Colonic mucosa (tissue), 4 donors: ENCODE data around the gene HTR7. TPM values are rescaled to one million over a fixed set of nuclear protein-coding genes. Genes with fewer than 3 reads are reported as not detected.

Experiments
- DNase-seq: peaks from one replicate; pipeline ENCODE4 v3.0.0-alpha.2; 2020
- H3K27ac ChIP-seq: fragments of 200-600 bp; one replicate; pipeline ENCODE4 v1.8.0; 2021
- H3K27me3 ChIP-seq: fragments of 200-600 bp; one replicate; pipeline ENCODE4 v1.8.0; 2021
- H3K36me3 ChIP-seq: fragments of 200-600 bp; one replicate; pipeline ENCODE4 v1.8.0; 2021
- H3K4me1 ChIP-seq: fragments of 200-600 bp; one replicate; pipeline ENCODE4 v1.8.0; 2021; ENCODE audit warnings: mild to moderate bottlenecking
- H3K4me3 ChIP-seq: fragments of 200-600 bp; one replicate; pipeline ENCODE4 v1.8.0; 2021
- H3K9ac ChIP-seq, 2 donors: one replicate each; pipeline ENCODE4 v1.7.0; 2013; ENCODE audit warnings: control low read depth in 2 of 2, low read depth in 2 of 2, low read length in 2 of 2
- H3K9me3 ChIP-seq: fragments of 200-600 bp; one replicate; pipeline ENCODE4 v1.8.0; 2021
- intact Hi-C: fragments of 100-400 bp; cut with DNase I; formaldehyde crosslinking; loops from one replicate; pipeline ENCODE4 v1.14.1; 2022
- total RNA-seq, 2 donors: library from RNA; stranded (reverse); fragmentation: NEBNext Ultra II Directional in 1 of 2; extraction: Animal tissue kit (Norgen Biotek cat#: 25700) in 1 of 2; gene quantifications; one replicate each; pipeline ENCODE4 v1.2.1, GENCODE V29; 2021
- TF ChIP-seq, protein P1 (sequence below): fragments of 200-600 bp; IDR thresholded peaks from one replicate; pipeline ENCODE4 v1.8.0; 2022; ENCODE audit warnings: antibody characterized with exemption, mild to moderate bottlenecking
- donor health status: healthy.
- donor health status: DM: no; HTN: no; CAD: no.
- donor health status: DM: no; HTN: no; CAD: no.

The HTR7 gene
- total RNA-seq, 2 donors from 2014 or later, result 0.07 to 0.29 TPM

DNA sequence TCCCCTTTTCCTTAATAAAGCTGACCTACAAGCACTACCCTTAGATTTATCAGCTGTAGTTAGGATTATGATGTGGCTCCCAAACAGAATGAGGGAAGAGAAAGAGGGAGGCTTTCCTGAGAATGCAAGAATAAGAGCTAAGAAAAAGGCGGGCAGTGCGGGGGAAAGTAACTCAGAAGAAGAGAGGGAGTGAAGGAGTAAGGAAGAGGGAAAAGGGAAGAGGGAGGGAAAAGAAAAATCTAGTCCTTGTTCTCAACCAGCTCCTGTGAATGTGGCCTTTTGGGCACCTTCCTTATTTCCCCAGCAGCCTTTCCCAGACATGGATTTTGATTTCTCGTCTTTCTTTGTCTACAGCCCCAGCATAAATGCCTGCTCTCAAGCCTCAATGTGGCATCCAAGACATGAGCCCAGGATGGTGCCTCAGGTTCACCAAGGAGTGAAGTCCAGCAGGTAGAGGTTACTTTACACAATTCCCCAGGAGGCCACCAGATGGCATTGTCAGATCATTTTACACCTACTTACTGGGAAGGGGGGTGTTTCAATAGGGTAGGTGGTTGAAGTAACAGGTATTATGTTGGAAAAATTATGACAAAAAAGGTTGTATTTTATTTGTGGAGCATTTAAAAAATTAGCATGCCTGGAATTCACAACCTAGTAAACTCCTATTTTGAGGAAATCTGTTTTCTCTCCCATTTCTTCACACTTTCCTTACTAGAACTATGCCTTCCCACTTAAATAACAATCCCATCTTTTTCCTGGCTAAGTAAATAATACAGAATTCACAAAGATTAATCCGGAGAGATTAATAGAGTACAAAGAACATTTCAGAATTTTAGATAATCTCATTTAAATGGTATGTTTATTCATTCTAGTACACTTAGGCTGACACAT, 106.5 kb downstream of the HTR7 start:
- H3K4me3 ChIP-seq, result no peak overlapping the region
- H3K27ac ChIP-seq, result no peak overlapping the region
- no peak overlapping the region for H3K9ac ChIP-seq
- intact Hi-C loops, result loop anchor here (5.0 kb wide), 1 partner anchor 111 kb away; no protein-coding TSS in a partner anchor
- TF ChIP-seq, protein P1, sequence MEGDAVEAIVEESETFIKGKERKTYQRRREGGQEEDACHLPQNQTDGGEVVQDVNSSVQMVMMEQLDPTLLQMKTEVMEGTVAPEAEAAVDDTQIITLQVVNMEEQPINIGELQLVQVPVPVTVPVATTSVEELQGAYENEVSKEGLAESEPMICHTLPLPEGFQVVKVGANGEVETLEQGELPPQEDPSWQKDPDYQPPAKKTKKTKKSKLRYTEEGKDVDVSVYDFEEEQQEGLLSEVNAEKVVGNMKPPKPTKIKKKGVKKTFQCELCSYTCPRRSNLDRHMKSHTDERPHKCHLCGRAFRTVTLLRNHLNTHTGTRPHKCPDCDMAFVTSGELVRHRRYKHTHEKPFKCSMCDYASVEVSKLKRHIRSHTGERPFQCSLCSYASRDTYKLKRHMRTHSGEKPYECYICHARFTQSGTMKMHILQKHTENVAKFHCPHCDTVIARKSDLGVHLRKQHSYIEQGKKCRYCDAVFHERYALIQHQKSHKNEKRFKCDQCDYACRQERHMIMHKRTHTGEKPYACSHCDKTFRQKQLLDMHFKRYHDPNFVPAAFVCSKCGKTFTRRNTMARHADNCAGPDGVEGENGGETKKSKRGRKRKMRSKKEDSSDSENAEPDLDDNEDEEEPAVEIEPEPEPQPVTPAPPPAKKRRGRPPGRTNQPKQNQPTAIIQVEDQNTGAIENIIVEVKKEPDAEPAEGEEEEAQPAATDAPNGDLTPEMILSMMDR, result peak; percentile 56
- no peaks in the 10 kb centered on the region for H3K9me3 ChIP-seq
- H3K36me3 ChIP-seq, result no peaks in the 10 kb centered on the region
- peak; percentile 32 for DNase-seq
- H3K27me3 ChIP-seq, result no peaks in the 10 kb centered on the region
- no peaks in the 10 kb centered on the region for H3K4me1 ChIP-seq

DNA sequence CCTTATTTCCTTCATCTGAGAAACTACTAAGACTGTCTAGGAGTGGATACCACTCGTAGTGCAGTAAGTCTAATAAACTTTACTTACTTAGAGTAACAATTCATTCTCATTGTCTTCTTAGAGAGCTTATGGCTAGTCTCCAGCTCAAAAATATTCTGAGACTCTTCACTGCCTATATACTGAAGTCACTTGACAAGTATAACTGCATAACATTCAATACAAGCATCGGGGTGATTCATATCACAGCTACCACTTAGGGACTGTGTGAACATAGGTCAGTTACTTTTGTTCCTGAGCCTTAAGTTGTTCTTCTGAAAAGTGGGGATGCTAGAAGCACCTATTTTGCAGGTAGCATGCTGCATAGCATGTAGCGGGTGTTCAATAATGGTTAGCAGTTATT, 111.0 kb downstream of the HTR7 start:
- DNase-seq, result no peak
- TF ChIP-seq, protein P1, result no peak
- Histone ChIP-seq H3K36me3 (no peaks in the 10 kb centered on the region), H3K4me1 (no peaks in the 10 kb centered on the region), H3K9ac (no peak overlapping the region), H3K27me3 (no peaks in the 10 kb centered on the region), H3K27ac (no peak overlapping the region), H3K4me3 (no peak overlapping the region), H3K9me3 (no peaks in the 10 kb centered on the region)
- intact Hi-C loops, result no loop called here

DNA sequence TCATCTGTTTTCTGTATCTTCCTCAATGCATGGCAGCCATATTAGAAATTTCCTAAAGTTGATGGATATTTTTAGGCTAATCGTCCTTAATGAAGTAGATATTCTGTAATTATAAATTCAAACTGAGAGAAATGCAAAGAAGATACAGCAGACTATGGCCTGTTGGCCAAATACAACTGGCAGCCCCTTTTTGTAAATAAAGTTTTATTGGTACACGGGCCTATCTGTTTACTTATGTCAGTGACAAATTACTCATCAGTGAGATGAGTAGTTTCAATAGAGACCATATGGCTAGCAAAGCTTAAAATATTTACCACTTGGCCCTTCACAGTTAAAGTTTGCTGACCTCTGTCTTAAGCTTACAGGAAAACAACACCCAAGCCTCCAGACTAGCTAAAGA, 112.3 kb downstream of the HTR7 start:
- TF ChIP-seq, protein P1, result no peak
- intact Hi-C loops, result no loop called here
- Histone ChIP-seq H3K36me3 (no peaks in the 10 kb centered on the region), H3K4me1 (no peaks in the 10 kb centered on the region), H3K27me3 (no peaks in the 10 kb centered on the region), H3K9ac (no peak overlapping the region), H3K9me3 (no peaks in the 10 kb centered on the region), H3K27ac (no peak overlapping the region), H3K4me3 (no peak overlapping the region)
- DNase-seq, result no peak

DNA sequence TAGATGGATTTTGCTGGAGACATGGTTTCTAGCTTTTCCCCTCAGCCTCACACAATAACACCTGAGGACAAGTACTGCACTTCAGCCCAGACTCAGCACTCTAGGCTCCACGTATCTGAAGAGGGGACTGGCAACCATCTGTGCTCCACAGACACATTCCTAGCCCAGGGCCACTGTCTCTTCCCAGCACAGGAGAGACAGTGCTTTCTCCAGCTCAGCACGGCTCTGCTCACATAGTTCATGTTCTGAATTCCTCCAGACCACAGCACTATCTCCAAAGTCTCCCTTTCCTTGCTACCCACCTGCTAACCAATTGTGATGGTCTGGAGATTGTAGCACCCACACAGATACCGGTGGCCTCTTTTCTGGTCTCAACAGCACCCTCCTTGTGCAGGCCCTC, 114.5 kb downstream of the HTR7 start:
- Histone ChIP-seq H3K27me3 (no peaks in the 10 kb centered on the region), H3K9me3 (no peaks in the 10 kb centered on the region), H3K4me1 (no peaks in the 10 kb centered on the region), H3K36me3 (no peaks in the 10 kb centered on the region), H3K27ac (no peak overlapping the region), H3K4me3 (no peak overlapping the region), H3K9ac (no peak overlapping the region)
- no peak for DNase-seq
- TF ChIP-seq, protein P1, result no peak
- intact Hi-C loops, result no loop called here

DNA sequence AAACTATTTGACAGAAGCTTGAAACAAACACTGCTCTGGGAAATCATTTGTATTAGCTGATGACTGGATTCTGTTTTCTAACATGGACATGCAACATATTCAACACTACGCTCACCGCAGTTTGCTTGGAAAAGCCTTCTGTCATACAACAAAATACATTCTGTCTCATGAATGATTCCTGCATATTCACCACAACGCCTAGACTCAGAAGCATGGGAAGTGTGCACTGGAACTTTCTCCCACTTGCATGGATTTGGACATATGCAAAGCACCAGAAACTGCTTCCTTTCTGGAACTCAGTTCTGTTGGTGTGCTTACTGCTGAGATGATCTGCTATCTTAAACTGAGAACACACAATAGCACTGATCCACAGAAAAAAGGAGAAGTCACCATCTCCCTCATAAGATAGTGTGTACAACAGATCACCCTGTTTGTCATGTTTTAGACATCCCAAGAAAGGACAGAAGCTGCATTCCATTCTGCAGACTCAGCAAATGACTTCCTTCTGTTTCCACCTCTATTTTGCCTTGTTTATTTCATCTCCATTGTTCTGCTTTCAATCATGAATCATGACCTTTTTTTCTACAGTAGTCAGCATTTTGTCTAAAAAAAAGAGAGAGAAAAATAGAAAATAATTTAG, 115.8 kb downstream of the HTR7 start:
- no peaks in the 10 kb centered on the region for H3K9me3 ChIP-seq
- DNase-seq, result no peak
- H3K27me3 ChIP-seq, result no peaks in the 10 kb centered on the region
- H3K9ac ChIP-seq, result no peak overlapping the region
- no peak overlapping the region for H3K27ac ChIP-seq
- H3K36me3 ChIP-seq, result no peaks in the 10 kb centered on the region
- TF ChIP-seq, protein P1, result no peak
- H3K4me3 ChIP-seq, result no peak overlapping the region
- no peaks in the 10 kb centered on the region for H3K4me1 ChIP-seq
- intact Hi-C loops, result no loop called here
